ENCODE measurements around the gene PJA2.

GRCh38 chr5:109359642-109360041 lies 50.1 kb downstream of the PJA2 start:
- TF ChIP-seq CTCF (IDR thresholded peaks at IDR 0.05): no peak
- no peak for TF ChIP-seq POLR2A (IDR thresholded peaks at IDR 0.05)
- TF ChIP-seq EP300 (IDR thresholded peaks at IDR 0.05): no peak

Data from tibial nerve (tissue), 4 donors.